Urinary bladder (tissue), 4 donors: ENCODE results near the gene NUP37. TPM values are rescaled to one million over a fixed set of nuclear protein-coding genes. Genes with fewer than 3 reads are reported as not detected.
"Not testable (repeated sequence)": the region's sequence is repeated elsewhere in the genome, so short reads cannot be mapped to it uniquely, and the experiment has no call there.

Experiments
- DNase-seq: peaks from one replicate; pipeline ENCODE4 v3.0.0-alpha.2; 2015; ENCODE audit errors: extremely low spot score
- H3K27ac ChIP-seq: one replicate; pipeline ENCODE4 v1.5.1; 2013; ENCODE audit warnings: low read depth, mild to moderate bottlenecking, moderate library complexity
- H3K36me3 ChIP-seq: one replicate; pipeline ENCODE4 v1.6.1; 2013; ENCODE audit warnings: mild to moderate bottlenecking, moderate library complexity; ENCODE audit not compliant: insufficient read depth
- H3K4me1 ChIP-seq: one replicate; pipeline ENCODE4 v1.6.1; 2013; ENCODE audit warnings: mild to moderate bottlenecking, moderate library complexity; ENCODE audit not compliant: insufficient read depth
- H3K4me3 ChIP-seq: one replicate; pipeline ENCODE4 v1.5.1; 2013; ENCODE audit warnings: low read depth, low read length
- WGBS: extraction: QIAGEN DNeasy Blood & Tissue Kit; methylation state at CpG from one replicate; pipeline ENCODE4 v1.1.7; 2013; 5-methylcytosine and 5-hydroxymethylcytosine counted together
- polyA plus RNA-seq: library from polyadenylated mRNA; stranded (reverse); fragments of 200-250 nt; gene quantifications from one replicate; pipeline ENCODE4 v1.2.3, GENCODE V29; 2013
- total RNA-seq: library from RNA; depleted of rRNA; stranded (reverse); fragments of >200 nt; gene quantifications from one replicate; pipeline ENCODE4 v1.2.3, GENCODE V29; 2014
- donor health status: healthy with polysubstance abuse.
- donor health status: healthy.

Gene NUP37
- total and polyA plus RNA-seq, 2 donors = 22.8 to 34.9 TPM

- Histone ChIP-seq H3K4me1 (no peaks in the 10 kb centered on the region), H3K4me3 (no peak overlapping the region), H3K27ac (no peak overlapping the region)
Measured at GRCh38 chr12:102118874-102119273, 1.0 kb downstream of the NUP37 start.

DNA sequence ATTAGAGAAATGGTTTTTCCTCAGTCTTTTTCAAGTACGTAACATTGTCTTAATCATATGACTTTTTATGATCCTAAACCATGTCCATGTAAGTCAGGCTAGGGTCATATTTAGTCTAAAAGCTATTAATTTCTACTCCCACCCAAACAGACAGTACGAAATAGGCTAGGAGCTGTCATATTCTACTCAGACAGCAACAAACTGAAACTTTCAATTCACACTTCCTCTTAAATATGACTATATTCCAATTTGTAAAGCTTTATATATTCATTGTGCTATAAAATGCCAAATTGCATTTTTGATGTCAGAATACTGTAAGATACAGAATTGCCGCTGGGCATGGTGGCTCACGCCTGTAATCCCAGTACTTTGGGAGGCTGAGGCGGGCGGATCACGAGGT is 3.5 kb downstream of the NUP37 start:
- H3K4me3 ChIP-seq = no peak overlapping the region
- 98% methylated on average over 7 of the region's 7 CpGs for WGBS
- no peak overlapping the region for H3K27ac ChIP-seq
- no peak for DNase-seq
- no peaks in the 10 kb centered on the region for H3K4me1 ChIP-seq
- H3K36me3 ChIP-seq = peaks cover 2% of the 10 kb centered on the region

More at GRCh38 chr12:102118874-102119273, 1.0 kb downstream of the NUP37 start:
- WGBS = 48% methylated on average over 2 of the region's 2 CpGs
- DNase-seq = no peak
- peaks cover 2% of the 10 kb centered on the region for H3K36me3 ChIP-seq

DNA sequence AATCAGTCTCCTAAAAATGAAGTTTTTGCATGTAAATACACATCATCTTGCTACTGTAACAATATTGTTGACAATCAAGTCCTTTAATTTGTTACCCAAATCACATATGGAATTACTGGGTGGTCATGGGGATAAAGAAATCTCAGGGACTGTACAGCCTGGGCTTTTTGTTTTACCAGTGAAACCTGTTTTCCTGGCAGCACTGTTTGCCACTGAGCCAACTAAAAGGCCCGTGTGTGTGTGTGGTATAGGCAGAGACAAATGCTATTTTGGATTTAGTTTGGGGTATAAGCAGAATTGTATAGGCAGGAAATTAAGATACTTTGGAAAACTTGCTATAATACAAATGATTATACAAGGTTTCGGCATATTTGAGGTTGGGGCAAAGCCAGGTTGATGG is 5.7 kb downstream of the NUP37 start:
- Histone ChIP-seq H3K27ac (no peak overlapping the region), H3K4me3 (no peak overlapping the region), H3K4me1 (no peaks in the 10 kb centered on the region), H3K36me3 (peaks cover 3% of the 10 kb centered on the region)
- 74% methylated on average over 2 of the region's 2 CpGs for WGBS
- DNase-seq = no peak

DNA sequence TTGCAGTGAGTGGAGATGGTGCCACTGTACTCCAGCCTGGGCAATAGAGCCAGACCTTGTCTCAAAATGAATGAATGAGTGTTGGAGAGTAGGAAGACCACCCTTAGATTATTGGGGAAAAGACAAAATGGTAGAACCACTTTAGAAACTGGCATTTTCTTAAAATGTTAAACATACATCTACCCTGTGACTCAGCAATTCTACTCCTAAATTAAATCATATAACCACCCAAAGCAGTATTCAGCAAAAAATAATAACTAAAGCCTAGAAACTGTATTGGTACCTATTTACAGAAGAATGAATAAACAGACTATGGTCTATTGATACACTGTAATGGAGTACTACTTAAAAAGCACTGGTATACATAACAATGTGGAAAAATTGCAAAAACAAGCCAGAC is 9.1 kb downstream of the NUP37 start:
- Histone ChIP-seq H3K4me3 (no peak overlapping the region), H3K4me1 (no peaks in the 10 kb centered on the region), H3K36me3 (peaks cover 3% of the 10 kb centered on the region), H3K27ac (no peak overlapping the region)
- no peak for DNase-seq

GRCh38 chr12:102107970-102108369 is 11.9 kb downstream of the NUP37 start:
- 82% methylated on average over 1 of the region's 1 CpG for WGBS
- no peak for DNase-seq
- Histone ChIP-seq H3K4me3 (no peak overlapping the region), H3K36me3 (peaks cover 2% of the 10 kb centered on the region), H3K27ac (no peak overlapping the region), H3K4me1 (no peaks in the 10 kb centered on the region)

GRCh38 chr12:102106905-102107304 is 13.0 kb downstream of the NUP37 start:
- no peak for DNase-seq
- WGBS = 97% methylated on average over 3 of the region's 3 CpGs
- Histone ChIP-seq H3K36me3 (peaks cover 2% of the 10 kb centered on the region), H3K27ac (no peak overlapping the region), H3K4me3 (no peak overlapping the region), H3K4me1 (no peaks in the 10 kb centered on the region)

DNA sequence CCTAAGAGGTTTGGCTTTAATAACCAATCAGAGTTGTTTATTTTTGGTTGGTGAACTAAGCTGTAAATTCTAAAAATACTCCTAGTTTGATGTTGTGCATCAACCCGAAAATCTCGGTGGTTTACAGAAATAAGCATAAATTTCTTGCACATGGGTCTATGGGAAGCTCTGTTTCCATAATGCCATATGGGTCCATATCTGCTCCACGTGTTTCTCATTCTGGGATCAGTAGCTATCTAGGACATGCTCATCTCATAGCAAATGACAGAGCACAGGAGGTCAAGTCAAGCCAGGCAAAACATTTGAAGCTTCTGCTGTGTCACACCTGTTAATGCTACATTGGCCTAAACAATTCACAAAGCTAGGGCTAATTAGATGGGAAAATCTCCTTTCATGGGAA is 23.1 kb downstream of the NUP37 start:
- 80% methylated on average over 3 of the region's 3 CpGs for WGBS
- H3K27ac ChIP-seq = no peak overlapping the region
- no peak for DNase-seq
- no peaks in the 10 kb centered on the region for H3K4me1 ChIP-seq
- H3K4me3 ChIP-seq = no peak overlapping the region
- no peaks in the 10 kb centered on the region for H3K36me3 ChIP-seq

DNA sequence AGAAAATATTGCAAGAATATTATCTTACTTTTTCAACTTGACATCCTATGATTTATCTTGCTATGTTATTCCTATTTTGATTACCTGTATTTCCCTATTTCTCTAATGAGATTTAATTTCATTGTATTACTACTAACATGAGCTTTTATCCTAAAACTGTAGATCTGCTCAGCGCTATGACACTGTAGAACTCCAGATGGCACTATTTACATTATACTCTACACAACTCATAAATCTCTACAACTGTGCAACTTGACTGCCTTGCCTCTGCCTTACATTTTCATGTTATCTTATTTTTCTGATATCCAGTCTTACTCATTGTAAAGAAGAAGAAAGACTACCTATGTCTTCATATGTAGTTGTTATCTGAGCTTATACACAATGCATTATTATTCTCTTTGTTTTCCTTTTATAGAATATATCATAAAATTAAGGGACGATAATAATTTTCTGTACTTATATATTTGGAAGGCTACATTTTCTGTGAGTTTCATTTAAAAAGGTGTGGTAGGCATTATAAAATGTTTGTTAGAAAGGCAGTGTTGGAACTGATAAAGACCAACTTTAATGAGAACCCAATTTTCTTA is 24.1 kb downstream of the NUP37 start:
- Histone ChIP-seq H3K36me3 (no peaks in the 10 kb centered on the region), H3K4me3 (no peak overlapping the region)
- WGBS = 55% methylated on average over 2 of the region's 2 CpGs

DNA sequence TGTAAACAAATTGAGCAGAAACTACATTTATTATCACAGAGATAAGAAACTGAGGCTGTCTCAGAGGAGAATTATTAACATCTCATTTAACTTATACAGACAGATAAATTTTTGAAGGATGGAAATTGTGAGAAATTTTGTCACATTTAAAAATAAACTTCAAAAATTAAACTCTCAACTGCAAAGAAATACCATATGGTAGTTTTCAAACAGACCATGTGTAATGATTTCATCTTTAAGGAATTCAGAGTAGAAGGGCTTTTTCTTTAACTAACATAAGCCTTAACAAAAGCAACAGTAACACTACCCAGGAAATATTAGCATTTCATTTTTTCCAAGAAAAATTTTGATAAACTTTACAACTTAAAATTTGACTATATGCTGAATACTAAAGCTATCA is 26.6 kb downstream of the NUP37 start:
- Histone ChIP-seq H3K36me3 (peaks cover 2% of the 10 kb centered on the region), H3K4me1 (no peaks in the 10 kb centered on the region), H3K4me3 (no peak overlapping the region), H3K27ac (no peak overlapping the region)
- DNase-seq = no peak

More for the DNA sequence above, 24.1 kb downstream of the NUP37 start:
- no peak for DNase-seq
- no peak overlapping the region for H3K27ac ChIP-seq
- no peaks in the 10 kb centered on the region for H3K4me1 ChIP-seq

- WGBS = 99% methylated on average over 38 of the region's 38 CpGs
Measured at GRCh38 chr12:102089228-102089835, 30.6 kb downstream of the NUP37 start.

GRCh38 chr12:102080842-102081241 is 39.1 kb downstream of the NUP37 start:
- no peak for DNase-seq
- Histone ChIP-seq H3K36me3 (peaks cover 4% of the 10 kb centered on the region), H3K4me1 (no peaks in the 10 kb centered on the region), H3K27ac (no peak overlapping the region), H3K4me3 (no peak overlapping the region)
- WGBS = 92% methylated on average over 4 of the region's 4 CpGs

More at GRCh38 chr12:102089228-102089835, 30.6 kb downstream of the NUP37 start:
- DNase-seq, H3K36me3 ChIP-seq, H3K4me1 ChIP-seq, H3K27ac ChIP-seq, H3K4me3 ChIP-seq: not testable (repeated sequence)

DNA sequence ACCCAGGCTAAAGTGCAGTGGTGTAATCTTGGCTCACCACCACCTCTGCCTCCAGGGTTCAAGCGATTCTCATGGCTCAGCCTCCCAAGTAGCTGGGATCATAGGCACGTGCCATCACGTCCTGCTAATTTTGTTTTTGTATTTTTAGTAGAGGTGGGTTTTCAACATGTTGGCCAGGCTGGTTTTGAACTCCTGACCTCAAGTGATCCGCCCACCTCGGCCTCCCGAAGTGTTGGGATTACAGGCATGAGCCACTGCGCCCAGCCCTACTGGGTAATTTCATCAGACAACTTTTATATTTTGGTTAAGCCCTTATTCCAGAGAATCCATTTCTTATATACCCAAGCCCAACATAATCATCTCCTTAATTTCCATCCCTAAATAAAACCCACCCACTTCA is 47.8 kb downstream of the NUP37 start:
- not testable (repeated sequence) for H3K4me3 ChIP-seq, H3K27ac ChIP-seq, H3K4me1 ChIP-seq, H3K36me3 ChIP-seq, DNase-seq
- 82% methylated on average over 7 of the region's 7 CpGs for WGBS

DNA sequence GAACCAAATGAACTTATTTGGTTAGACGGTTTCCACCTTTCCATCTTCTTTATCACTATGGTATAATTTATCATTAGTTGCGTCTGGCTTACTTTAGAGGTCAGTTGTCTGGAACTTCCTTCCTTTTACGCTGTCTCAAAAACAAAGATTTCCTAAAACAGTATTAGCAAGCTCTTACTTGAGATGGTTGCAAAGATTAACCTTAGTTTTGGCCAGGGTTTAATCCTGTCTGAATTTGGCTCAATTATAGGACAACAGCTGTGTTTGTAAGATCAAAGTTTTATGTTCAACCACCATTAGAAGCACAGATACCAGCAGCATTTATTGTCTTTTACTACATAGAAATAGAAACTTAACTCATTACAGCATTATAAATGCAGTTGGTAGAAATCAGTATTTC is 50.2 kb downstream of the NUP37 start:
- Histone ChIP-seq H3K36me3 (no peaks in the 10 kb centered on the region), H3K27ac (no peak overlapping the region), H3K4me1 (no peaks in the 10 kb centered on the region), H3K4me3 (no peak overlapping the region)
- DNase-seq = no peak
- WGBS = 41% methylated on average over 3 of the region's 3 CpGs

DNA sequence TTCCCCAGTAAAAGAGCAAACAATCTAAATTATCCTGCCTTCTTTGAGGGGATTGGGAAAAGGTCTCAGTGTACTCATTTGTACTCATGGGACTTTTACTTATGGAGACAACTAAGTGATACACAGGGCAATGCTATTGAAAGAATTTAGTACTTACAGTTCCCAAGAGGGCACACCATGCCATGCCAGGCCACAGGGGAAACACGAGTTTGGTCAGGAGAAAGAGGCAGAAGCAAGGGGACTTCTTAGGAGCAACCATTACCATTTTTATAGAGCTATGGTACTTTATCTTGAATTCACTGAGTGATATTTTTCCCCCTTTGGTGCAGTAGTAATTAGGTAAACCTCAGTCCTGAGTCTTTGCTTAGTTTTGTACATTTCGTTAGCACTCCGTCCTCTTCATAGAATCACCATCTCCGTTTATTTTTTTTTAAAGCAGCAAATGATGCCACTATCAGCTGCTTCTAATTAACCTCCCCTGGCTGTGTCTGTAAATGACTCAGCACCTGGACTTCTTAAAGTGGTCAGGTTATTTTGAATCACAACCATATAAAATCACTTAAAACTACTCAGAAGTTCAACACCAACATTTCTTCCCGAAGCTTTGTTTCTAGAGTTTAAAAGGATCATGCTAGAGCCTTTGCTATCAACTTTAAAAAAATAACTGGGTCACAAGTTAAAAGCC is 52.2 kb downstream of the NUP37 start:
- DNase-seq = no peak
- WGBS = 53% methylated on average over 5 of the region's 5 CpGs
- H3K4me1 ChIP-seq = no peaks in the 10 kb centered on the region
- H3K36me3 ChIP-seq = no peaks in the 10 kb centered on the region
- H3K27ac ChIP-seq = no peak overlapping the region
- H3K4me3 ChIP-seq = no peak overlapping the region
